Left ventricle myocardium superior (tissue), 1 donor: Measurements from ENCODE around the gene MARK2. TPM values are rescaled to one million over a fixed set of nuclear protein-coding genes. Genes with fewer than 3 reads are reported as not detected.

Experiments
- ATAC-seq: fragments of 200-7000 bp; cut with Tn5 transposase; one replicate; pipeline ENCODE4 v1.9.1; 2020; ENCODE audit warnings: mild to moderate bottlenecking, moderate library complexity
- DNase-seq: peaks from one replicate; pipeline ENCODE4 v3.0.0-alpha.2; 2020
- intact Hi-C: fragments of 100-400 bp; cut with micrococcal nuclease; formaldehyde crosslinking; loops from one replicate; pipeline ENCODE4 v1.11.0; 2022
- total RNA-seq: library from RNA; stranded (reverse); fragmentation: NEBNext Ultra II Directional; extraction: Animal tissue kit (Norgen Biotek cat#: 25700); gene quantifications from one replicate; pipeline ENCODE4 v1.2.1, GENCODE V29; 2021
- donor health status: DM: no; HTN: yes; CAD: no; lungs with severe emphysema.

Gene MARK2
- total RNA-seq, 1 donor from 2014 or later: 49.4 TPM

DNA sequence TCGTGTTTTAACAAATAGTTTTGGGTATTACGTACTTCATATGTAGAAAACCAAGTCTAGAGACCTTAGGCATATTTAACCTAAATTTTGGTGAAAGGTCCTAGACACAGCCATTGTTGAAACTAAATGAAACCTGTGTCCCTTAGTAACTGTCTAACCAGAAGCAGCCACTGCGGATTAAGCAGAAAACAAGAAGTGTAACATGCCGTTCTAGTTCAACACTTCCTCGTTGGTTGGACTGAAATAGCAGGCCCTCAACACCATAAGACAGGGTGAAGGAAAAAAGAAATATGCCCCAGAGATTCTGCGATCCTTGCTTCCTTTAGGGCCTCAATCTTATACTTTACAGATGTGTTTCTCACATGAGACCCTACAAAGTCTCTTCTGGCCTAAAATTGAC, 101.9 kb downstream of the MARK2 start:
- intact Hi-C loops: no loop called here
- ATAC-seq (no peak), DNase-seq (no peak)

GRCh38 chr11:63941901-63942300, 103.0 kb downstream of the MARK2 start:
- no peak for DNase-seq
- ATAC-seq: no peak
- intact Hi-C loops: no loop called here

- ATAC-seq (no peak), DNase-seq (no peak)
- intact Hi-C loops: no loop called here
Measured at GRCh38 chr11:63942803-63943202, 103.9 kb downstream of the MARK2 start.

DNA sequence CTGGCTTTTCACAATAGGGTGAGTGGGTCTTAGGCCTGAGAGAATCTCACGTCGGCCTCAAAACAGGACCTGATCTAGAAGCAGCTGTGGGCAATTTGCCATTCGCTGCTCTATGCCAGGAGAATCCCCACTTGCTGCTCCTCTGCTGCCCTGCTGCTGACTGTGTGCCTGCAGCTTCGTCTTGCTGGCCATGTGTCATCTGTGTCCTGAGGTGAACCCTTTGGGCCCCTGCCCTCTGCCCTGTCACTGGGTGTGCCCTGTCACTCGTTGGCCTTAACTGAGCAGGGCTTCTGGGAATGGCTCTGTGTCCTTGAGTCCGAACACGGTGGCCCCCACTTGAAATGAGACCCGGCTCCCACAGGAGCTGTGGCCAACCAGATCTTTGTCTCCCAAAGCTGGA, 106.1 kb downstream of the MARK2 start:
- DNase-seq: peak; percentile 71
- peak; percentile 81 for ATAC-seq
- intact Hi-C loops: no loop called here

DNA sequence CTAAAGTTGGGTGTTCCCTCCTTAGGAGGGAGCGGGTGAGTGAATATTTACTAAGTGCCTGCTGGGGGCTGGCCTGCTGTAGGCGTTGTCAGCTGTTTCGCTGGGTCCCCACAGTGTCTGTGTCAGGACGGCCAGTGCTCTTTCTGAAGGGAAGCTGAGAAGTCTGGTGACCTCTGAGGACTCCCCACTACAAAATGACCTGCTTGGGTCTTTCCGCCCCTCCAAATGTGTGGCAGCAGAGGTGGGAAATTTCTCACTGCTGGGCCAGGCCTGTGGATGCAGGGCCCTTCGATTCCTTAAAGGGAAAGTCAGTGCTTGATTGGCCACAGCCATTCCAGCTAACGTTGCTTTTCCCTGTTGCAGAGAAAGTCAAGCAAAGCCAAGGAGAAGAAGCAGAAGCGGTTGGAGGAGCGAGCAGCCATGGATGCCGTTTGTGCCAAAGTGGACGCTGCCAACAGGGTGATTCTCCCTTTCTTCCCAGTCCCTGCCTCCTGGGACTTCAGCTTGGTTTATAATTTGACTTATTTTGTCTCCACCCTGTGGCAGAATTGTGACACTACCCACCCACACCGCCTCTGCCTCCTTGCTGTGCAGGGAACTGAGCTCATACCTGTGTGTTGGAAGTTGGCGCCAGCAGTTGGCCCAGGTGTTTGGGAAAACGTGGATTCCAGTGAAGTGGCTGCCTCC, 106.7 kb downstream of the MARK2 start:
- intact Hi-C loops: loop anchor here (2.0 kb wide), 1 partner anchor 105 kb away; no protein-coding TSS in a partner anchor
- DNase-seq: peak; percentile 63
- peak; percentile 90 for ATAC-seq

DNA sequence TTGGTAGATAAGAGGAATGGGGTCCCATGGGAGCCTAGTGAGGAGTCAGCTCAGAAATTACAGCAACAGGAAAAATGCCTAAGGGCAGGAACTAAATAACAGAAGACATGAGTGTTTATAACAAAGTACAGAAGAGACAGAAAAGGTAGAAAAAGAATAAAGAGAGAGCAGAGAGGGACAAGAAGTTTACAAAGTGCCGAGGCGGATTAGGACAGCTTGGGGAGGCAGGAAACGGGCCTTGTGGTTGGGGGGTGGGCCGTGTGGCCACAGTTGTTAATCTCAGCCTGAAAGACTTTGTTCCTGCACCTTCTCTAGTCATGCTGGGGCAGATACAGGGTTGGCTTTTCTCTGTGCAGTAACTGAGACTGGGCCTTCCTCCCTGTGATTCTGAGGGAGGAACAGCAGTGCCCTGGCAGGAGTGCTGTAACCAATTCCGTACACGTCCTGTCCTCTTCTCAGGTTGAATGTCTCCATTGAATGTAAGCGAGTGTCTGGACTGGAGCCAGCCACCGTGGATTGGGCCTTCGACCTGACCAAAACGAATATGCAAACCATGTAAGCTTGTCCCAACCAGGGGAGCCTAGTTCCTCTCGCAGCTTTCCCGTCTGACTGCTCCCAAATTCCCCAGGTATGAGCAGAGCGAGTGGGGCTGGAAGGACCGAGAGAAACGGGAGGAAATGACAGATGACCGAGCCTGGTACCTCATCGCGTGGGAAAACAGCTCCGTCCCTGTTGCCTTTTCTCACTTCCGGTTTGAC, 113.0 kb downstream of the MARK2 start:
- ATAC-seq (no peak), DNase-seq (no peak)
- intact Hi-C loops: no loop called here

DNA sequence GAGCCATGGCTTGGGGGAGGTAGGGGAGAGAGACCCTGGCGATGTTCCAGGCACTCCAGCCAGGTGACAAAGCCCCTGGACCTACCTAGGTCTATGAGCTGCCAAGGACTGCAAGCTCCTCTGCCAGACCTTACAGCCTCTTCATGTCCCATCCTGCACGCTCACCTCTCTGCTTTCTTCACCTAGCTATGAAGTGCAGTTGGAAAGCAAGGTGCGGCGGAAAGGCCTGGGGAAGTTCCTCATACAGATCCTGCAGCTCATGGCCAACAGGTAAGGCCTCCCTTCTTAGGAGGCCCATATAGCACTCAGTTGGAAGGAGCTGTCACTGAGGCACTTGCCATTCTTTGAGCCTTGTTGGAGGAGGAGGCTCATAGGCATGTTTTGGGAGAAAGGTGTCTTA, 113.7 kb downstream of the MARK2 start:
- DNase-seq (no peak), ATAC-seq (no peak)
- intact Hi-C loops: no loop called here

GRCh38 chr11:63958008-63958407, 119.1 kb downstream of the MARK2 start:
- DNase-seq (no peak), ATAC-seq (no peak)
- intact Hi-C loops: no loop called here

Other genes starting within 250 kb of the MARK2 start
- gene PLAAT3, start 224.7 kb upstream of the MARK2 start, total RNA-seq: 149 TPM
- 13.6 TPM for gene ATL3, start 167.7 kb upstream of the MARK2 start, total RNA-seq
- gene RTN3, start 157.6 kb upstream of the MARK2 start, total RNA-seq: 44.8 TPM
- 16.4 TPM for gene ZFTA, start 70.3 kb upstream of the MARK2 start, total RNA-seq
- 13.1 TPM for gene SPINDOC, start 25.7 kb upstream of the MARK2 start, total RNA-seq
- gene RCOR2, start 78.1 kb downstream of the MARK2 start, total RNA-seq: 14.5 TPM
- 26.5 TPM for gene NAA40, start 99.9 kb downstream of the MARK2 start, total RNA-seq
- 1,107 TPM for gene COX8A, start 135.5 kb downstream of the MARK2 start, total RNA-seq
- 54.4 TPM for gene OTUB1, start 147.3 kb downstream of the MARK2 start, total RNA-seq
- 0.45 TPM for gene FLRT1, start 196.8 kb downstream of the MARK2 start, total RNA-seq